ENCODE results near the gene FHOD3. TPM values are rescaled to one million over a fixed set of nuclear protein-coding genes. Genes with fewer than 3 reads are reported as not detected.

FHOD3 gene
- total and polyA plus RNA-seq, 2 of the 4 experiments (the other 2 are of a cell fraction) = 14.6 to 16.0 TPM

DNA sequence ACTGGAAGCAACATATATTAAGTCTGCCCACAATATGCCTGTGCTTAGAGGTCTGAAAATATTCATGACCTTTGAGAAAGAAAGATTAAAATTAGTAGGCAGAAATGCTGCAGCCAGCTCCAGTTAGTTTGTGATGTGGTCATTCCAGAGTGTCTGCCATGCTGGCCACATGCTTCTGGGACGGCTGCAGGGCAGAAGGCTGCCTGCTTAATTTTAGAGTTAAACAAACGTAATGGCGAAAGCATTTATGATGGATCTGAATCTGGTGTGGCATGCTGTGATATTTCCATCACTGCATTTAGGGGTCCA is 95.4 kb downstream of the FHOD3 start:
- ATAC-seq (ENCODE audit: low read depth) (no peak), DNase-seq (no peak)
- Histone ChIP-seq H2BK15ac (ENCODE audit: low read depth, low read length) (no peak overlapping the region), H2AK9ac (replicated peaks; ENCODE audit: low read depth, low read length, poor library complexity) (no peak overlapping the region), H3K9me3 (ENCODE audit: control insufficient read depth, insufficient read depth, low read length) (no peaks in the 10 kb centered on the region), H3K27ac (ENCODE audit: insufficient read depth, low read length) (no peak overlapping the region), H4K8ac (ENCODE audit: low read depth in 2 of 2, low read length in 2 of 2) (no peak overlapping the region), H3K9me1 (ENCODE audit: insufficient read depth, low read length) (peaks cover 12% of the 10 kb centered on the region), H2AK5ac (ENCODE audit: low read depth, low read length) (no peak overlapping the region), H2AFZ (replicated peaks; ENCODE audit: low read length, poor library complexity) (no peak overlapping the region), H4K5ac (ENCODE audit: low read depth, low read length) (no peak overlapping the region), H3K27me3 (ENCODE audit: control insufficient read depth, insufficient read depth, low read length) (no peaks in the 10 kb centered on the region), H2BK5ac (ENCODE audit: low read depth, low read length, poor library complexity, severe bottlenecking) (no peak overlapping the region), H4K91ac (ENCODE audit: insufficient read depth, low read depth, low read length) (no peak overlapping the region), H3K14ac (replicated peaks; ENCODE audit: low read depth, low read length) (no peak overlapping the region), H3K4ac (ENCODE audit: low read depth, low read length) (no peak overlapping the region), H3K79me1 (ENCODE audit: low read depth in 1 of 2, low read length in 2 of 2) (peaks cover 2 to 3% of the 10 kb centered on the region in 2 experiments; a peak in 1 of 4 replicates), H3K36me3 (ENCODE audit: control insufficient read depth, insufficient read depth, low read length) (no peaks in the 10 kb centered on the region), H2BK120ac (ENCODE audit: low read depth, low read length) (no peak overlapping the region), H4K20me1 (ENCODE audit: insufficient read depth, low read length) (no peaks in the 10 kb centered on the region), H3K56ac (ENCODE audit: extremely low read depth, insufficient read depth, low read length) (no peak overlapping the region), H2BK20ac (ENCODE audit: low read depth, low read length) (no peak overlapping the region), H3K4me3 (ENCODE audit: insufficient read depth, low read depth, low read length) (no peak overlapping the region), H3K4me1 (ENCODE audit: control insufficient read depth, insufficient read depth, low read length) (peaks cover 3% of the 10 kb centered on the region), H3K18ac (ENCODE audit: low read depth, low read length) (no peak overlapping the region), H3K4me2 (ENCODE audit: low read depth, low read length) (no peak overlapping the region), H3K23ac (ENCODE audit: low read depth, low read length) (no peak overlapping the region), H3K9ac (ENCODE audit: low read depth, low read length) (no peak overlapping the region)
- intact Hi-C loops (cut with micrococcal nuclease) (no loop called here), in situ Hi-C loops (cut with MboI; ENCODE audit: low sequenced_read_pairs) (no loop called here), dilution Hi-C loops (cut with HindIII; ENCODE audit: low sequenced_read_pairs, unreplicated experiment) (no loop called here)
- POLR2A ChIA-PET (ENCODE audit: unreplicated experiment) = no interaction called here
- TF ChIP-seq, protein P1, sequence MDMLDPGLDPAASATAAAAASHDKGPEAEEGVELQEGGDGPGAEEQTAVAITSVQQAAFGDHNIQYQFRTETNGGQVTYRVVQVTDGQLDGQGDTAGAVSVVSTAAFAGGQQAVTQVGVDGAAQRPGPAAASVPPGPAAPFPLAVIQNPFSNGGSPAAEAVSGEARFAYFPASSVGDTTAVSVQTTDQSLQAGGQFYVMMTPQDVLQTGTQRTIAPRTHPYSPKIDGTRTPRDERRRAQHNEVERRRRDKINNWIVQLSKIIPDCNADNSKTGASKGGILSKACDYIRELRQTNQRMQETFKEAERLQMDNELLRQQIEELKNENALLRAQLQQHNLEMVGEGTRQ (IDR thresholded peaks at IDR 0.05; ENCODE audit: low read depth, low read length) = no peak
- no peak for TF ChIP-seq CHD1 (IDR thresholded peaks at IDR 0.05; ENCODE audit: low read depth, low read length)
- TF ChIP-seq CEBPB (IDR thresholded peaks at IDR 0.05; ENCODE audit: low read depth, low read length) = no peak
- TF ChIP-seq SMC3 (IDR thresholded peaks at IDR 0.05; ENCODE audit: low read depth, low read length) = no peak
- TF ChIP-seq RFX5 (IDR thresholded peaks at IDR 0.05; ENCODE audit: low read depth, low read length) = no peak
- no peak for TF ChIP-seq NFE2L2 (IDR thresholded peaks at IDR 0.05; ENCODE audit: low read depth, low read length)
- no peak for TF ChIP-seq RAD21 (IDR thresholded peaks at IDR 0.05; ENCODE audit: low read length)
- BruUV-seq (replicated peaks) = no TSS peak
- CTCF ChIA-PET = no interaction called here
- WGBS, 2 experiments (ENCODE audit: extremely low coverage in 2 of 2, insufficient read length in 1 of 2) = 67% methylated on average over 1 of the region's 3 CpGs; no CpG with 5 or more reads in 1 of the 2 experiments

All from IMR-90 (cell line).